Measurements from ENCODE around the gene SUGP1. TPM values are rescaled to one million over a fixed set of nuclear protein-coding genes. Genes with fewer than 3 reads are reported as not detected.
A peak's percentile ranks its signal among the peaks of the same experiment; 100 is the strongest.

The SUGP1 gene
- polyA plus RNA-seq, 1 experiment, result 25.2 TPM

DNA sequence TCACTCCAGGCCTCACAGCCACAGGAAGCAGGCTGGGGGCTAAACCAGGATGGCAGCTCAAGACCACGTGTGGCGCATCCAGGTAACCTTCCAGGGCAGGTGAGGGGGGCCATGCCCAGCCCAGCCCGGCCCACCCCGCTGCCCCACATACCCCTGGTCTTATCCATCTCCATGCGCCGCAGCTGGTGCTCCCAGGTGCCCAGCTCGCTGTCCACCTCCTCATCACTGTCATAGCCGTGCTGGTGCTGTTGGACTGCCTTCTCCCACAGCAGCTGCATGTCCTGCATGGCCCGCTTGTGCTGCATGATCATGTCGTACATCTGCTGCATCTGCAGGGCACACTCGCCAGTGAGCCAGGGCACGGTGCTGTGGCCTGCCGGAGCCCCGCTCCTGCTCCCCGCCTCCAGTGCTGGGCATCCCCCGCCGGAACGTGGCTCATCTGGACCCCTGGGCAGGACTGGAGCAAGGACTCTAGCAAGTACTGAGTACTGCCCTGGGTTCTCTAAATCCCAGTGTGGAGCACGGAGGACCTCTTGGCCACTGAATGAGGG is 41.2 kb downstream of the SUGP1 start:
- POLR2A ChIA-PET, result no interaction called here
- Histone ChIP-seq H3K27me3 (ENCODE audit: control insufficient read depth, insufficient read depth, low read length) (no peaks in the 10 kb centered on the region), H3K4me3 (ENCODE audit: low read depth, low read length) (no peak overlapping the region), H3K27ac (ENCODE audit: low read depth, low read length) (no peak overlapping the region), H3K9me3 (ENCODE audit: control insufficient read depth, insufficient read depth, low read length) (no peaks in the 10 kb centered on the region; the same call in 1 of the 2 replicates)
- DNase-seq (ENCODE audit: low read depth, low spot score), result no peak
- CTCF ChIA-PET, result no interaction called here
- TF ChIP-seq, protein P1, sequence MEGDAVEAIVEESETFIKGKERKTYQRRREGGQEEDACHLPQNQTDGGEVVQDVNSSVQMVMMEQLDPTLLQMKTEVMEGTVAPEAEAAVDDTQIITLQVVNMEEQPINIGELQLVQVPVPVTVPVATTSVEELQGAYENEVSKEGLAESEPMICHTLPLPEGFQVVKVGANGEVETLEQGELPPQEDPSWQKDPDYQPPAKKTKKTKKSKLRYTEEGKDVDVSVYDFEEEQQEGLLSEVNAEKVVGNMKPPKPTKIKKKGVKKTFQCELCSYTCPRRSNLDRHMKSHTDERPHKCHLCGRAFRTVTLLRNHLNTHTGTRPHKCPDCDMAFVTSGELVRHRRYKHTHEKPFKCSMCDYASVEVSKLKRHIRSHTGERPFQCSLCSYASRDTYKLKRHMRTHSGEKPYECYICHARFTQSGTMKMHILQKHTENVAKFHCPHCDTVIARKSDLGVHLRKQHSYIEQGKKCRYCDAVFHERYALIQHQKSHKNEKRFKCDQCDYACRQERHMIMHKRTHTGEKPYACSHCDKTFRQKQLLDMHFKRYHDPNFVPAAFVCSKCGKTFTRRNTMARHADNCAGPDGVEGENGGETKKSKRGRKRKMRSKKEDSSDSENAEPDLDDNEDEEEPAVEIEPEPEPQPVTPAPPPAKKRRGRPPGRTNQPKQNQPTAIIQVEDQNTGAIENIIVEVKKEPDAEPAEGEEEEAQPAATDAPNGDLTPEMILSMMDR (IDR thresholded peaks at IDR 0.05; ENCODE audit: low read depth, low read length), result no peak

DNA sequence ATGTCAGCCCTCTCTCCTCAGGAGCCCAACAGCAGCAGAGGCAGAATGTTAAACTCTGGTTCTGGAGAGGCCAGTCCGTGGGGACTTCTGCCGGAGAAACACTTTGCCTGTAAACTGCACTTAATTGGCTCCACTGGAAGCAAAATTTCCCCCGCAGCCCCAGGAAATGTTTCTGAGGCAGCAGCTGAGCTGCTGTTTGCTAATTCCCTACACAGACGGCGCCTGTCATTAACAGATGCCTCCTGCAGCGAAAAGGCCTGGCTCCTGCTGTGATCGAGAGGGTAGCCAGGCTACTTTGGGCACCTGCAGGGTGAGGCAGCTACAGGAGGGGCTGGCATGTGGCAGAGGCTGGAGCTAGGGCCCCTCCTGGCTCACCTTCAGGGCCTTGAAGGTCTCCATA is 42.0 kb downstream of the SUGP1 start:
- ChIA-PET POLR2A (no interaction called here), CTCF (no interaction called here)
- Histone ChIP-seq H3K27ac (ENCODE audit: low read depth, low read length) (no peak overlapping the region), H3K4me3 (ENCODE audit: low read depth, low read length) (no peak overlapping the region), H3K27me3 (ENCODE audit: control insufficient read depth, insufficient read depth, low read length) (no peaks in the 10 kb centered on the region), H3K9me3 (ENCODE audit: control insufficient read depth, insufficient read depth, low read length) (no peaks in the 10 kb centered on the region; the same call in 1 of the 2 replicates)
- DNase-seq (ENCODE audit: low read depth, low spot score), result no peak
- TF ChIP-seq, protein P1 (IDR thresholded peaks at IDR 0.05; ENCODE audit: low read depth, low read length), result no peak

DNA sequence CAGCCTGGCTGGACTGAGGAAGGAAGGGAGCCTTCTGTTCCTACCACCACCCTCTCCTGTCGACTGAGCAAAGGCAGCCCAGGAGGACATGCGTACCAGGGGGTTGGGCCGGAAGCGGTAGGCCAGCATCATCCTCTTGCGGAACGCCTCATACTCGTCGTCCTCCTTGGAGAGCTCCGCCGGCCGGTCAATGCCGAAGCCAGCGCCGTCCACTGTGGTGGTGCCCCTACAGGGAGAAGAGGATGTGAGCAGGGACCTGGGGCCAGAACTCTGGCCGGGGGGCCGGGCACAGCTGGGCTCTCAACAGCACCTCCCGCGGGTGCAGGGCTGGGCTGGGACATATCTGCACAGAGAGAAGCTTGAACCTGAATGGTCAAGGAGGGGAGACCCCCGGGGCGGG is 43.5 kb downstream of the SUGP1 start:
- no peaks in the 10 kb centered on the region for H3K27me3 ChIP-seq (ENCODE audit: control insufficient read depth, insufficient read depth, low read length)
- no peaks in the 10 kb centered on the region; the same call in 1 of the 2 replicates for H3K9me3 ChIP-seq (ENCODE audit: control insufficient read depth, insufficient read depth, low read length)
- CTCF ChIA-PET, result no interaction called here
- H3K27ac ChIP-seq (ENCODE audit: low read depth, low read length), result peak overlapping the region; percentile 47
- no peak for DNase-seq (ENCODE audit: low read depth, low spot score)
- no peak overlapping the region for H3K4me3 ChIP-seq (ENCODE audit: low read depth, low read length)
- POLR2A ChIA-PET, result no interaction called here
- TF ChIP-seq, protein P1 (IDR thresholded peaks at IDR 0.05; ENCODE audit: low read depth, low read length), result no peak

DNA sequence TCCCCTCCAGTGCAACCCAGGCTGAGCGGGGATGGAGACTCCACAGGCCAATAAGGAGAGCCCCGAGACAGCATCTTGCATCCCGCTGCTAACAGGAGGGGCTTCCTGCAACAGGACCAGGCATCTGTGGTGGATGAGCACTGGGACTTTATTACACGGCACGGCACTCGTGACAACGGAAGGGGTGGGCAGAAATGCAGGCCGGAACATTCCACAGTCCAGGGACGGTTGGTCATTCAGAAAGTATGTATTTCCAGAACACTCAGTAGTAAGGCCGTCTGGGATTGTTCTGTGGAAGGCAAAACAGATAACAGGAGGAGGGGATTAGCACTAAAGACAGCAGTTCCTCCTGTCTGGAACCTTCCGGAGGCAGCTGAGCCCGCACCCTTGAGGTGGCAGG is 43.9 kb downstream of the SUGP1 start:
- POLR2A ChIA-PET, result interaction anchor here (0.6 kb wide), 1 partner anchor 17 kb away, joined by 3 read pairs; no protein-coding TSS in a partner anchor
- Histone ChIP-seq H3K4me3 (ENCODE audit: low read depth, low read length) (no peak overlapping the region), H3K27ac (ENCODE audit: low read depth, low read length) (peak overlapping the region; percentile 47), H3K9me3 (ENCODE audit: control insufficient read depth, insufficient read depth, low read length) (no peaks in the 10 kb centered on the region; the same call in 1 of the 2 replicates), H3K27me3 (ENCODE audit: control insufficient read depth, insufficient read depth, low read length) (no peaks in the 10 kb centered on the region)
- CTCF ChIA-PET, result no interaction called here
- peak; percentile 29 for DNase-seq (ENCODE audit: low read depth, low spot score)
- TF ChIP-seq, protein P1 (IDR thresholded peaks at IDR 0.05; ENCODE audit: low read depth, low read length), result no peak

DNA sequence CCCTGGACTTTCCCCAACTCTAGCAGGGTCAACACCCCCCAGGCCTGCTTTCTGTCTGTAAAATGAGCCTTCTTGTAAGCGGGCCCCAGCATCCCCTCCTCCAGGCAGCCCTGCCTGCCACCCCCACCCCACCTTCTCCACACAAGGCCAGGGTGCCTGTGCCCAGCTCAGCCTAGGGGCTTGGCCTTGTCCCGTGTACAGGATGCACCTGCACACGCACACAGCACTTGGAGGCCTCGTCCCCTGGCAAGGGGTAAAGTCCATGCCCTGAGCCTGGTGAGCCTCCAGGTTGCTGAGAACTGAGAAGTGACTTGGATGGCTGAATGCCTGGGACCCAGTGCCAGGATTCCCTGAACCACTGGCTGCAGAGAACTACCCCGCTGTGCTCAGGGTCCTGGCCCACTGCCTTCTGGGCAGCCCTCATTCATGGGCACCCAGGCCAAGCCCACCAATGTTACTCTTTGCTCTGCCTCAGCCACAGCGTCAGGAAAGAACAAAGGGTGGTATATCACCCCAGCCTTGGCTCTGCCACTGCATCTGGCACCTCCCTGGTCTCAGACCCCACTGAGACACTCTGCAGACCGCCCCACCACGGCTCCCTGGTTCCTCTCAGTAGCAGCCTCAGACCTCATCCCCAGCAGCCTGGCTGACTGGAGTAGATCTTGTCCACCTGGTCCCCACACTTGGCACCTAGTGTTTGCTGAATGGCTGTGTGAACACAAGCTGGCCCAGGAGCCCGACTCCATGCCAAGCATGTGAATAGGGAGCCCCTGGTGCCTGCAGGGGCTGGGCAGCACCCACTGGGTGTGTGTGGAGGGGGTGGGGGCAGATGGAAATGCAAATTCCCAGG is 45.4 kb downstream of the SUGP1 start:
- TF ChIP-seq, protein P1 (IDR thresholded peaks at IDR 0.05; ENCODE audit: low read depth, low read length), result no peak
- H3K4me3 ChIP-seq (ENCODE audit: low read depth, low read length), result no peak overlapping the region
- ChIA-PET CTCF (no interaction called here), POLR2A (no interaction called here)
- H3K27ac ChIP-seq (ENCODE audit: low read depth, low read length), result peak overlapping the region; percentile 11
- no peaks in the 10 kb centered on the region for H3K27me3 ChIP-seq (ENCODE audit: control insufficient read depth, insufficient read depth, low read length)
- DNase-seq (ENCODE audit: low read depth, low spot score), result no peak
- no peaks in the 10 kb centered on the region; the same call in 1 of the 2 replicates for H3K9me3 ChIP-seq (ENCODE audit: control insufficient read depth, insufficient read depth, low read length)

All from AG04450 (cell line).